T-helper 2 cell (primary cell): ENCODE data around the gene SLC22A12.

Experiments used
- DNase-seq, 5 experiments: peaks; one replicate each; pipeline versions ENCODE4 v3.0.0 to v3.0.0-alpha.2; 2012 to 2022

Gene SLC22A12

GRCh38 chr11:64563966-64564365, 27.1 kb upstream of the SLC22A12 start:
- DNase-seq: no peak

- DNase-seq: no peak
Measured at GRCh38 chr11:64564419-64564818, 26.6 kb upstream of the SLC22A12 start.

DNA sequence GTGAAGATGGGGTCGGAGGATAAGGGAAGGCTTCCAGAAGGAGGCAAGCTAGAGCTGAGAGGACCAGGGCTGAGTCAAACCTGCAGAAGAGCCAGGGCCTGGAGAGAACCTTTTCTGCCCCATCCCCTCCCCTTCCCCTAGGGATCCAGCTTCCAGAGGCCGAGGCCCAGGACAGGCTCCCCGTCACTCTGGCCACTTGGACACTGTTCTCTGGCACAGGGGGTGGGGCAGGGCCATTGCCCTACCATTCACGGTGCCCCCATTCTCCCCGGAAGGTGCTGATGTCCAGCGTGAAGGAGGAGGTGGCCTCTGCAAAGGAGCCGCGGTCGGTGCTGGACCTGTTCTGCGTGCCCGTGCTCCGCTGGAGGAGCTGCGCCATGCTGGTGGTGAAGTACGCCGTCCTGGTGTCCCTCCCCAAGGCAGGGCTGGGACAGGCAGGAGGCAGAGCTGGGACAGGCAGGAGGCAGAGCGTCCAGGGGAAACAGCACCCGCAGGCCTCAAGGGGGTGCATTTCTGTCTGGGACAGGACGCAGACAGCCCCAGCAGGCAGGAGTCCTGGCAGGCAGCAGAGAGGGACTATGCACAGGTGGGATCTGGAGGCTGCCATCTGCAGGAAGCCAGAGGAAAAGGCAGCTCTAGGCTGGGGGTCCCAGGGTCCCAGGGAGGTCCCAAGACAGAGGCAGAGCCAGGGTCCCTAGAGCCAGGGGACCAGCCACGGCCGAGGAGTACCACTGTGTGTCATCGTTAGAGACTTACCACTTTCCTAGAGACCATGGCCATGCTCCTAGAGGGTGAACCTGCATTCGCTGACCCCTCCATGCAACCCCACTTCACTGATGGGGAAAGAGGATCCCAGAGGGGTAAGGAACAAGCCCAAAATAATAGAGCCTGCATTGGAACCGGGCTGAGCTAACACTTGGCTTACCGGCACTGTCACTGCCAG, 25.8 kb upstream of the SLC22A12 start:
- DNase-seq: no peak

- peak in 1 of 5 experiments; percentile 77 for DNase-seq
Measured at GRCh38 chr11:64566042-64566914, 24.7 kb upstream of the SLC22A12 start.

GRCh38 chr11:64566915-64567891, 23.8 kb upstream of the SLC22A12 start:
- no peak for DNase-seq

DNA sequence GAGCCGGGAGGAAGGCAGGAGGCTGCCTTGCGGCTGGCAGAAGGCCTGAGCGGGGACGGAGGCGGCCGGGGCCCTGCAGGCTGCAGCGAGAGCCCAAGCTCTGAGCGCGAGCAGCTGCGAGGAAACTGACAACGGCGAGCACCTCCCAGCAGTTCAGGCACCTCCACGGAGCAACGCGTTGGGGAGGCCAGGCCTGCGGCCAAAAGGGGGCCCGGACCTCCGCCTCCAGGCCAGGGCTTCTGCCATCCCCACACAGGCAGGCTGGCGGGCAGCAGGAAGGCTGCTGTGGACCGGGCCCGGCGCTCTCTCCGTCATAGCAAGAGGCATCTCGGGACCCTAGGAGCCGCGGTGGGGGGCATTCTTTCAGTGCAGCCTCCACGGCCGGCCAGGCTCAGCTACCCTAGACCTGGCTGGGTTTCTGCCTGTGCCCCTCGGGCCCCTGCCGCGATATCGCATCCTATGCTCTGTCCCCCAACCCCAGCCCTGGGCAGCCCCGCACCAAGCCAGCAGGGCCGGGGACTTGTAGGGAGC, 22.9 kb upstream of the SLC22A12 start:
- DNase-seq: no peak

- DNase-seq: no peak
Measured at GRCh38 chr11:64568584-64569140, 22.4 kb upstream of the SLC22A12 start.

DNA sequence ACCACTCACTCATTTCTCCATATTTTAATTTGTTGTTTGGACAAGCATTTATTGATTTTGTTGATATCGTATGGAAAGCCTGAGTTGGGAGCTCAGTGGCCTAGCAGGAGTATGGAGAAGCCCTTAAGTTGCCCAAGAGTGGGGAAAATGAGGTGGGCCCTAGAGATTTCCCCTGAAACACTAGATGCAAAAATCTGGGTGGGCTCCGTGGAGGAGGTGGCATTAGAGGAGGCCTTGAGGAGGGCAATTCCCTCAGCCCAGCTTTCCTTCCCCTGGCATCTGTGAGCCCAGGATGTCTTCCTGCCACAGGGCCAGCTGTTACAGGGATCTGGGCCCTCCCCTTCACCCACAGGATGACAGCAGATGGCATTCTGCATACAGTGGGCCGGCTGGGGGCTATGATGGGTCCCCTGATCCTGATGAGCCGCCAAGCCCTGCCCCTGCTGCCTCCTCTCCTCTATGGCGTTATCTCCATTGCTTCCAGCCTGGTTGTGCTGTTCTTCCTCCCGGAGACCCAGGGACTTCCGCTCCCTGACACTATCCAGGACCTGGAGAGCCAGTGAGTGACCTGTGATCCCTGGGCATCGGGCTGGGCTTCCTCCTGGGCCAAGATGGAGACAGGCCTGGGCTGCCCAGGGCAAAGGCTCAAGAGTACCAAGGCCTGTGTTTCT, 21.6 kb upstream of the SLC22A12 start:
- DNase-seq: no peak

GRCh38 chr11:64570341-64570740, 20.7 kb upstream of the SLC22A12 start:
- DNase-seq: no peak

DNA sequence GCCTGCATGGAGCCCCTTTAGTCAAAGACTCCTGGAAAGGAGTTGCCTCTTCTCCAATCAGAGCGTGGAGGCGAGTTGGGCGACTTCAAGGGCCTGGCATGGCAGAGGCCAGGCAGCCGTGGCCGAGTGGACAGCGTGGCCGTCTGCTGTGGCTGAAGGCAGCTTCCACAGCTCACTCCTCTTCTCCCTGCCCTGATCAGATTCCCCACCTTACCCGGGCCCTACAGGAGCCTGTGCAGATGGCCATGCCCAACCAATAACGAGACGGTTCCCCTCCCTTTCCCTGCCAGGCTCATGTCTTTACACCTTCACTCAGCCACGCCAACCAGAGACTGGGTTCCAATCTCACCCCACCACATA, 20.0 kb upstream of the SLC22A12 start:
- DNase-seq: no peak

DNA sequence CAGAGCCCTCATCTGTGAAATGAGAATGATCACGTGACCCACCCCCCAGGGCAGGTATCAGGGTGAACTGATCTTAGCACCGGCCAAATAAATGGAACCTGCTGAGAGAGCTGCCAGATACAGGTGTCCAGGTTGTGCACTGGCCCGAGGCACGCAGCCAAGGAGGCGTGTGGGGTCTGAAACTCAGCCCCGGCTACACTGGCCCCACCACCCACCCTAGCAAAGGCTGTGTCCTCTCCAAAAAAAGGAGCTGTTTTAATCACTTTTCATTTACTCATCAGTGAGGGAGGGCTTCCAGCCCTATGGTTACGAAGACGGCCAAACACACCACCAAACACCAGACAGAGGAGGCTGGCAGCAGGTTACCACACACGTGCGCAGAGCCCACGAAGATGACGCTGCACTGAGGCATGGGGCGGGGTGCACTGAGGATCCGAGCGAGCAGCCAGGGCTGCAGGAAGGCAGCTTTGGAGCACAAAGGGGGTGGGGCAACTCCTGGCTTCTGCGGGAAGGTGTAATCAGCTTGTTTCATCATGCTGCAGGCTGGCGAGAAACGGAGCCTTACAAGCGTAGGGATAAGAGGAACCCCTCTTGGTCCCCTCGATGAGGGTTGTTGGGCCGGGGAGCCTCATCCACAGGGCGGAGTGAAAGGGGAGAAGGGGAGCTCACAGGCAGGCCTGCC, 19.5 kb upstream of the SLC22A12 start:
- DNase-seq: no peak

DNA sequence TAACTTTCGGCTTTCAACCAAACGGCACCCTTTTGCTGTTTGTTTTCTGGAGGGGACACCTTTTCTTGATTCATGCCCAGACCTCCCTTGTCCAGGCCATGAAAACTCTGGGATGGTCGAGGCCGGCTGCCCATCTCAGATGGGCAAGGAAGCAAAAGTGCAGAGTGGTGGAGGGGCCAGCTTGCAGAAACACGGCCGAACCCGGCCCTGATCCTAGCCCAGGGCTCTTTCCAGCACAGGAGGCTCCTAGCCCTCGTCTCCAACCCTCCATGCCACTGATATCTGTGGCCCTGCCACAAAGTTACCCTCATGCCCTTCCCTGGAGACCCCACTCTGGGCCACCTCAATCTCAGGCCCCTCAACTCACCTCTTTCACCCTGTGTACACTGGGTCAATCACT, 18.9 kb upstream of the SLC22A12 start:
- DNase-seq: no peak

GRCh38 chr11:64577202-64577601, 13.8 kb upstream of the SLC22A12 start:
- DNase-seq: no peak

- DNase-seq: no peak
Measured at GRCh38 chr11:64580412-64580811, 10.6 kb upstream of the SLC22A12 start.

DNA sequence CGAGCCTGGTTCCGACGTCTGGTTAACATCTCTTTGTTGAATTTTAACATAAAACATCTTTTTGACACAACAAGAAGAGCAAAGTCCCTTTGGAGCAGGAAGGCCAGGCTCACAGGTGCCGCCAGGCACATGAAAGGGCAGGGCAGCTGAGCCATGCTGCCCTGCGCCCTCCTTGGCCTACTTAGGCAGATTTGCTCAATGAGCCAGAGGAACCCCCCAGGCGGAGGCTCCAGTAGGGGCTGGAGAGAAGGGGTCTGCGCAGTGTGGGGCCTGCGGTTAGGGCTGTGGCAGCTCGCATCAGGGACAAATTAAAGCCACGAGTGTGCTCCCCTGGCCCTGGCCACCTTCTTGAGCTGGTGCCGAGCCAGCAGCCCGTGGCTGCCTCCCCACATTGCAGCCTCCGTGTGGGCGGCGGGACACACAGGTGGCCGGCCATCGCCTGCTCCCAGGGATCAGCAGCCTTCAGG, 9.9 kb upstream of the SLC22A12 start:
- no peak for DNase-seq

- DNase-seq: no peak
Measured at GRCh38 chr11:64582885-64583284, 8.1 kb upstream of the SLC22A12 start.

- DNase-seq: no peak
Measured at GRCh38 chr11:64583296-64584262, 7.4 kb upstream of the SLC22A12 start.

- no peak for DNase-seq
Measured at GRCh38 chr11:64585150-64585549, 5.9 kb upstream of the SLC22A12 start.

DNA sequence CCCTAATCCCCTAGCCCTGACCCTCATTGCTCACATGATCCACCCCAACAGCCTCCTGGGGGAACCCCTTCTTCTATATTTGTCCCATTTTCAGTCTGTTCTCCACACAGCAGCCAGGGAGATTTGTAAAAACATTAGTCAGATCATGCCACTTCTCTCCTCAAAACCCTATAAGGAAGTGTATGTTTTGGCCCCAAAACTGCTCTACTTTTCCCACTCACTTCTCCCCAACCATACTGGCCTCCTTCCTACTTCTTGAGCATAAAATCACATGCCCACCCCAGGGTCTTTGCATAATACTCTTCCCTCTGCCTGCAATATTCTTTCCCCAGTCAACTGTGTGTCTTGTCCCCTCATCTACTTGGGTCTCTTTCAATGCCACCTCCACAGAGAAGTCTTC, 4.7 kb upstream of the SLC22A12 start:
- no peak for DNase-seq
